Esophagus mucosa (tissue), 1 donor: Measurements from ENCODE around the gene MRPS14. TPM values are rescaled to one million over a fixed set of nuclear protein-coding genes. Genes with fewer than 3 reads are reported as not detected.
A peak's percentile ranks its signal among the peaks of the same experiment; 100 is the strongest.
"Not testable (repeated sequence)": the region's sequence is repeated elsewhere in the genome, so short reads cannot be mapped to it uniquely, and the experiment has no call there.

ENCODE experiments used
- ATAC-seq: fragments of 200-7000 bp; cut with Tn5 transposase; one replicate; pipeline ENCODE4 v1.9.1; 2020
- total RNA-seq: library from RNA; stranded (reverse); gene quantifications from one replicate; pipeline ENCODE4 v1.2.4, GENCODE V29; 2023
- donor health status: DM: yes; HTN: yes; CAD: no.

Gene MRPS14
- total RNA-seq, result 22.5 TPM

DNA sequence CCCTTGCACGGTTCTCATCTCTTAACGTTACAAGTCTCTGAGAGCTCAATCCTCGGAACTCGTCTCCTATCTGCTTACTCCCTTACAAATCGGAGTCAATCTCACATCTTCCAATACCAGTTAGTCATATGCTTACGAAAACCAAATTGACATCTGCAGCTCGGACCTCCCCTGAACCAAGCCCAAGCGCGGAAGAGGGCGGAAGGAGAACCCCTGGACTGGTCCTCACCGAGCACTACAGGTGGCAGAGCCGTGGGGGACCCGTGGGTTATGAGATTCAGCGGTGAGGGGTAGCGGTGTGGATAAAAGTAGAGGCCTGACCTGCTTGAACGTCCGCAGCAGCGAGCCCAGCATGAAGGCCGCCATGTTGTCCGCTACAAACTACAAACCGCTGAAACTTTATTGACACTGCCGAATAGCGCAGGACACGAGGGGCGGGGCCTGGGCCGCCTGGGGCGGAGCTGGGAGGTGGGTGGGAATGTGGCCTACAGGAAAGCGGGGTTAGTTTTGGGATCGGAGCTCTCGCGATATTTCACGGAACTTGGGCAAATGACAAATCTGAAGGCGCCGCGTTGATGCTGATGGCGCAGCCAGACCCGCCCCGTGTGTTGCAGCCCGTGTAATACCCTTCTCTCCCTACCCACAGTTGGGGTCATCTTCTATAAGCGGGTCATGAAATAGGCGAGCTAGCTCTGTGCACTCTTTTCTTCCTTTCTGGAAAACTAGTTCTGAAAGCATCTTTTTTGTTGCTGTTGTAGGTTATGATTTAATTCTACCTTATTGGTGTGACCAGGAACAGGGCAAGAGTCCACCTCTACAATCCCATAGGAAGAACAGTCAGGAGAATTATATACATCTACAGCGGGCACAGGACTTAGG is at the start of gene MRPS14:
Gene MRPS14 (minus strand): TSS at position 383 of the 879 bp plus-strand sequence. CDS start 17 bp downstream, at position 366.
- ATAC-seq, result peak; percentile 99

DNA sequence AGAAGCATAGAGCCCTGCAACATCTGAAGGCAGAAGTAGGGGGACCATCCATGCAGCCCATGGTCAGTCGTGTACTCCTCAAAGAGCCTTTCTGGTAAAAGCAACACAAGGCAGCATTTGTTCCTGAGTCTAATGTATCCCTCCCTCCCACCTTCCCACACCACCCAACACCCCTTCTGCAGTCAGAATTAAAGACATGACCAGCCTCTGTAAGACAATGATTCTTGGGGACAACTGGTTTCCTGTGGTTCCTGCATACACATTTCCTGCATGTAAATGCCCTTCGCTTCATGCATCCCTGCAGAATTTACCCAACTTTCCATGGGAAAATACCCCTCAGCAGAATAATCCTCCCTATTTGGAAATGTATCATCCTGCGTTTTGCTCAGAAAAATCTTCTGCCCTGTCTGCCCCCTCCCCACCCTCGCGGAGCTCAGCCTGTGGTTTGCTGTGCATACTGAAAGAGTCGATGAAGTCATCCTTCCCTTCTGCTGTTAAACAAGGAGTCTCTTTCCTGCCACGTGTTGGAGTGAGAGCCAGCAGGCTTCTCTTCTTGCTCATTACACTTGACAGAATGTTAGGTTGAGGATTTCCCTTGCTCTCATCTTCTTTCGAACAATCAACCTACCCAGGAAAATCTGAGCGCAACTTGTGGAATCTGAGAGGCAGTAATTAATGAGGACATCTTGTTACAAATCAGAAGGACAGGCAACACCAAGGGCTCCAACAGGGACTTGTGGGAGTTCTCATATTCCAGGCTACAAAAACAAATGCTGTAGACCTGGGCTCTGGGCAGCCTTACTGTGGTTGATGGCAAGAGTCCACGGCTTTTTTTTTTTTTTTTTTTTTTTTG is 49.1 kb upstream of the MRPS14 start:
- ATAC-seq, result no peak

DNA sequence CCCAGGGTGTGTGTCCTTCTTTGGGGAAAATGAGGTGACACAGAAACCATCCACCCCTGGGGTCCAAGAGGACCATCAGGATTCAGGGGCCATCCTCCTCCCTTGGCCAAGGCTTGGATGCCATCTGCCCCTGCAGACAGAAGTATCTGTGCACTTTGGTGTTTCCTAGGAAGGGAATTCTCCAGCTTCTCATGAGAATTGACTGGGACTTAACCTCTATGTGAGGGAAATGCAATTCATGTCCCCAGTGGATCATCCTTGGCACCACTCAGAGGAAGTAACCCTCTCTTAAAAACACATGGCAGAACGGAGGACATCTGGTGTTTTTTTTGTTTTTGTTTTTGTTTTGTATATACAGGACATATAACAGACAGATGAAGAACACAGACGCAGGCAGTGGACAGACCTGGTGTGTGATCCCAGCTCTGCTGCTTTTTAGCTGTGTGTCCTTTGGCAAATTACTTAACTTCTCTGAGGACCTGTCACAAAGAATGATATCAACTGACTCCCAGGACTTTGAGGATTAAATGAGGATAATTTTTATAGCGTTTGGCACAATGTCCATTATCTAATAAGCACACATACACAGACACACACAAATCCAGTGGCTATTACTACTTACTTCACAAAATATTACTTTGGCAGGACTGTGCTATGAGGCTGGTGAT is 48.2 kb upstream of the MRPS14 start:
- no peak for ATAC-seq

GRCh38 chr1:175070818-175071217 is 47.6 kb upstream of the MRPS14 start:
- ATAC-seq, result no peak

DNA sequence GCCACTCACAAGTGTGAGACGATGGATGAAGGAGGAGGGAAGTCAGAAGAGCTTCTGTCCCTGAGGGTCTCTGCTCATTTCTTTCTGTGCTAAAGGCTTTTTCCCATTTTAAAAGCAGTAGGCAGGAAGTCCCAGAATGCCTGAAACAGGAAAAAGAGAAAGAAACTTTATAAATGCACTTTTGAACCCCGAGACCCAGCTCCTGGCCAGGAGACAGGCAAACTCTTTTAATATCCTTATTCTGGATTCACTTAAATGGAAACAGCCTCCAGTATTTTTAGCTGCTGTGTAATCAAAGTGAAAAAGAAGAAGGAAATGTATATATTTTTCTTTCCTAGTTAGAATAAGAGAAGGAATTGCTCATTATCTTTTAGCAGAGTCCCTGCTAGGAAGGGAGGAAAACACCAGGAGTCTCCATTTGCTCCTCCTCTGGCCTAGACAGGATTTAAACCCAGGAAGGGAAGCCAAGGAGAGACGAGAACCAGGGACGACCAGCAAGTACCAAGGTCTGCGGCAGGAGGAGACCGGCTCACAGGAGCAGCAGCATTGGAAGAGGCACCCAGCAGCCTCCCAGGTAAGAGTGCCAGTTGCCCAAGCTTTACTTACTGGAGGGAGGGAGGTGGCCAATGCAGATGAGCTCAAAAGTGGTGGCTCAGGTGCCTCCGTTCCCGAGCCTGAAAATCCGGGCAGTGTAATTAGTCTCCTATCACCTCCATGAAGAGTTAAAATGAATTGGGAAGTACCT is 44.3 kb upstream of the MRPS14 start, which contains the start of gene TNN:
Gene TNN (plus strand): TSS at position 472 of the 745 bp plus-strand sequence. CDS start 9,586 bp downstream, outside the sequence.
- ATAC-seq, result no peak

- ATAC-seq, result no peak
Observed at GRCh38 chr1:175062858-175063257, 39.6 kb upstream of the MRPS14 start.

- ATAC-seq, result no peak
Observed at GRCh38 chr1:175062339-175062738, 39.1 kb upstream of the MRPS14 start.

DNA sequence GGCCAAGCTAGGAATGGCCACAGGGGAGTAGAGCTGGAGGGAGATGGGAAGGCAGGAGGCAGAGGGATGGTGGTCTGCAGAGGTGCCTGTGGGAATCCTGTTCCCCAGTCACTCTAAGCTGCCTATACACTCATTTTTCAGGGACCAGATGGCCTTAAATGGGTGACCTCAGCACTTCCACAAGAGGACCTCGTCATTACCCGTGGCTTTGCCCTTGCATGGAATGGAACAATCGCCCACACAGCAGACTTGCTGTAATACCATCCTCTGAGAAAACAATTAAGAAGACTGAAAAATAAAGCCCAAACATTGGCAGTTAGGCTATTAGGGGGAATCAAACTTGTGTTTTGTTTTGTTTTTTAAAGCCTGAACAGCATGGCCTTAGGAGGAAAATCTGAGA is 31.5 kb upstream of the MRPS14 start:
- ATAC-seq, result no peak

- no peak for ATAC-seq
Observed at GRCh38 chr1:175050992-175051391, 27.8 kb upstream of the MRPS14 start.

GRCh38 chr1:175045519-175045918 is 22.3 kb upstream of the MRPS14 start:
- no peak for ATAC-seq

DNA sequence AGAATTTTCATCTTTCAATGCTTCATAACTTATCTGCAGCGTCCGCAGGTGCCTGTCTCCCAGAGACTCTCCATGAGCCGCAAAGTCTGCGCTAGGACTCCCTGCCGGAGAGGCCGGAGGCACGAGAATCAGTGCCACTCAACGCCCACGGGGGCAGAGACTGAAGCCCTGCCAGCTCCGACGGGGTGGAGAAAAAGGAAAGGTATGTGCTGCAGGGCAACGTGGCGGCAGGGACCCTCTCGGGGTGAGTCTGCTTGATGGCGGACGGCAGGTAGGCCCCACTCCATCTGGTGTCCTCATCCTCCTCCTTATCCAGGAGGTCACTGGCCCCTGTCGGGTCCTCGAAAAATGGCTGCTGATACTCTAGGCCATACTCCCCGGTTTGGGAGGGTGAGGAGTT is 21.9 kb upstream of the MRPS14 start:
- ATAC-seq, result no peak

GRCh38 chr1:175044591-175044990 is 21.4 kb upstream of the MRPS14 start:
- ATAC-seq, result not testable (repeated sequence)

DNA sequence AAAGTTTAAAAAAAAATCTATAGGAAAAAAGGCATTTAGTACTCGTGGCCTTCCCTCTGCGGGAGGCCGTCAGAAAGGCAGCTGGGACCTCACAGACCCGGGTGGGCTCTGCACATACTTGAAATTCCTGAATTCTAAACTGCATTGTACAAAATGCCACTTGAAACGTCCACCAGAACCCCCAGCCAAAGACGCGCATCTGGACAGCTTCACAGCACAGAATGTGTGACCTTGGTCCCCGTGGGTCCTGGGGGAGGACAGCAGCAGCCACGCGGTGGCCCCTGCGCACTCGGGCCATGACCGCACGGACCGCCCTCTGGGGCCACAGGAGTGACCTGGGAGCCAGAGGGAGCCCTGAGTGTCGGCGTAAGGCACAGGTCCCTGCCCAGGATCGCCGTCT is 20.6 kb upstream of the MRPS14 start:
- no peak for ATAC-seq

DNA sequence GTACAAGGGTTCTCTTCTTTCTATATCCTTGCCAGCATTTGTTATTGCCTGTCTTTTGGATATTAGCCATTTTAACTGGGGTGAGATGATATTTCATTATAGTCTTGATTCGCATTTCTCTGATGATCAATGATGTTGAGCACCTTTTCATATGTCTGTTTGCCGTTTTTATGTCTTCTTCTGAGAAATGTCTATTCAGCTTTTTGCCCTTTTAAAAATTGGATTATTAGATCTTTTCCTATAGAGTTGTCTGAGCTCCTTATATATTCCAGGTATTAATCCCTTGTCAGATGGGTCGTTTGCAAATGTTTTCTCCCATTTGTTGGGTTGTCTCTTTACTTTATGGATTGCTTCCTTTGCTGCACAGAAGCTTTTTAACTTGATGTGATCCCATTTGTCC is 19.4 kb upstream of the MRPS14 start:
- no peak for ATAC-seq

DNA sequence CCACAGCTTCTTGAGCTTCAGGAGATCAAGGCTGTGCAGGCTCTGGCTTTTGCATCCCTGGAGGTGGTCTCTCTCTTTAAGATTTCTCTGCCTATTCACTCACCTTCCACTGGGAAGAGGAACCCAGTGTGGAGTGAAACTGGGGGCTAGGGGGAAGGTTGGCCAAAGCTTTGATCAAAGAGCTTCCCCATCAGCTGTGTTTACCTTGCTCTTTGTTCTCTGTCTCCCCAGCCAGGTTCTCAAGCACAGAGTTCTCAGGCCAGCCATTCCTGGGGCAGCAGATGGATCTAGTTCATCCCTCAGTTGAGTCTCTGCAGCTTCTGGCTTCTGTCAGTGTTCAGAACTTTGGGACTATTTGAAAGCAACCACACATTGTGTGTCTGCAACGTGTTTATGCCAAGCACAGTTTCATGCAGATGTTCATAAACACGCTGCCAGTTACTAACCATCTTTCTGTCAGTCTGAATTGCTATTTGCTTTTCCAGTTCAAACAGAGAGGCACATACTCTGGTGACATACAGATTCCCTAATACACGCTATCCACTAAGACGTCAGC is 17.2 kb upstream of the MRPS14 start:
- ATAC-seq, result no peak

DNA sequence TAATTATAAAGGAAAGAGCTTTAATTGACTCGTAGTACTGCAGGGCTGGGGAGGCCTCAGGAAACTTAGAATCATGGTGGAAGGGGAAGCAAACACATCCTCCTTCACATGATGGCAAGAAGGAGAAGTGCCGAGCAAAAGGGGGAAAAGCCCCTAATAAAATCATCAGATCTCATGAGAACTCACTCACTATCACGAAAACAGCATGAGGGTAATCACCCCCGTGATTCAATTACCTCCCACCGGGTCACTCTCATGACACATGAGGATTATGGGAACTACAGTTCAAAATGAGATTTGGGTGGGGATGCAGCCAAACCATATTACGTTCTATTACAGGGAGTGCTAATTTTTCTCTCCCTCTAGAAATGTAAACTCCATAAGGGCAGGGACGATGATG is 14.2 kb upstream of the MRPS14 start:
- ATAC-seq, result no peak

GRCh38 chr1:175036476-175036875 is 13.3 kb upstream of the MRPS14 start:
- ATAC-seq, result no peak

GRCh38 chr1:175035865-175036264 is 12.6 kb upstream of the MRPS14 start:
- no peak for ATAC-seq

DNA sequence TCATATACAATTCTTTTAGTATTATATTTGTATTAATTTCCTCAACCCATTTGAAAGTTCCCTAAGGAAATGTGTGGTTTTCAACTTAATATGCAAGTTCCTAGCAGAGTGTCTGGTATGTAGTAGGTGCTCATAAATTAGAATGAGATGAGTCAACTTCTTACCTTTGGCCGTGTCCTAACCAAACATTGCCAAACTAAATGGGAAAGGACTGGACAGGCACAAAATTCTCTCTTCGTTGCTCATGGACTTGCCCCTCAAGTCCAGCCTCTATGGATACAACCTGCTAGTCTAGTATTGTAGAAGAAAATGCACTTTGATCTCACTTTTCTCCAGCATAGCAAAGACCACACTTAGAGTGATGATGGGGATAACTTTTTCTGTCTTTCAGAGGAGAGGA is 11.6 kb upstream of the MRPS14 start:
- ATAC-seq, result no peak

- no peak for ATAC-seq
Observed at GRCh38 chr1:175033953-175034352, 10.7 kb upstream of the MRPS14 start.

DNA sequence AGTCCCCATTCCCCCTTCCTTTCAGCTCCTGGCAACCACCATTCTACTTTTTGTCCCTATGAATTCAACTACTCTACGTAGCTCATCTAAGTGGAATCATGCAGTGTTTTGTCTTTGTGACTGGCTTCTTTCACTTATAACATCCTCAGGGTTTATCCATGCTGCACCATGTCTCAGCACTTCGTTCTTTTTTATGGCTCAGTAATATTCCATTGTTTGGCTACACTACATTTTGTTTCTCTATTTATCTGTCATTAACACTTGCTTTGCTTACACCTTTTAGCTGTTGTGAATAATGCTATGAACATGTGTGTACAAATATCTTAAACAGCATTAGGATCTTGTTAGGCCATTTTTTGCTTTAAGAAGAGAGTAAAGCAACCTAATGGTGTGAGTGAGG is 1.5 kb upstream of the MRPS14 start:
- ATAC-seq, result no peak

GRCh38 chr1:175023922-175024242 is 657 bp upstream of the MRPS14 start:
- ATAC-seq, result not testable (repeated sequence)
